ENCODE results near the gene RBM3.

The RBM3 gene

DNA sequence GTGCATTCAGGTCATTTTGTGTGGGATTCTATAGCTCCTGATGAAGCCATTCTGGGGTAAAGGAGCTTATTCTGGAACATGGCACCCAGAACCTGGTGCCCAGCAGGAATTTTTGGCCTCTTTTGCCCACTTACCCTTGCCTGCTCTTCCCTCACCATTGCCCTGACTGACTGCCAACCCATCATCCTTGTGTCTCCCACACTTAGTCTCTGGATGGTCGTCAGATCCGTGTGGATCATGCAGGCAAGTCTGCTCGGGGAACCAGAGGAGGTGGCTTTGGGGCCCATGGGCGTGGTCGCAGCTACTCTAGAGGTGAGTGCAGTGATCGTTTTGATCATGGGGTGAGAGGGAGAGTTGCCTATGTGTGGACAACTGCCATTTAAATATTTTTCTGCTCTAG is 1.8 kb downstream of the RBM3 start:
- in situ Hi-C loops (cut with HindIII; ENCODE audit: low sequenced_read_pairs): no loop called here

DNA sequence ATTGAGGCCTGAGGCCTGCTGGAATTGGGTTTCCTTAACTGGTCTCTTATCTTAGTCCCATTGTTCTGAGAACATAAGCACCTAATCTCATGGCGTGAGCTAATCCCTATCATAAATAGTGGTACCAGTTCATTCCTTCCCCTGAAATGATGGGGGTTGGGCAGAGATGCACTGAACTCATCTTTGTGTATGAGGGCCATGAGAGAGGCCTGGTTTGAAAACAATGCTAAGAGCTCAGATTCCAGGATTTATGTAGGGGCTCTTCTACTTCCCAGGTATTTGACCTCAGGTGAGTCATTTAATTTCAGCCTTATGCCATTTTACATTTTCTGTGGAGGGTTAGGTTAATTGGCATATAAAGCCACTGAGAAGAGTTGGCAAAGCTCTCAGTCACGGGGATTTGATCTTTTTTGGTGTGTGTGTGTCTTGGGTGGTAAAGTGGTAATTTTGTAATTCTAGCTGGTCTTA is 4.4 kb downstream of the RBM3 start:
- in situ Hi-C loops (cut with HindIII; ENCODE audit: low sequenced_read_pairs): no loop called here

DNA sequence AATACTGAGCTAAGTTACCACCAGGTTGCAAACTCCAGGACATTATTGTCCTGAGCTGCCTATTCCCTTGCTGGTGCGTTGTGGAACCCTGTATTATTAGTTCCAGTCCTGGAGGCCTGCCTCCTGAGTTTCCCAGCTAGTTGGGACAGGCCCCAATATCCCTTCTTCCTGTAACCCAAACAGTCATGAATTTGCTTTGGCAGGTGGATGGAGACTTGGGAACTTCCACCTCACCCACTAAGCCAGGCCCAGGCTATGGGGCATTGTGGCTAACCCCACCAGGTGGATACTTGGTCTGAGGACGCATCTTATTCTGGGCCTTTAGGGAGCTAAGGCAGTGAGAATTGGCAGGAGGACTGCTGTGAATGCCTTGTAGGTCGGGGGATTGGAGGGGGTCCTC is 5.0 kb downstream of the RBM3 start:
- in situ Hi-C loops (cut with HindIII; ENCODE audit: low sequenced_read_pairs): no loop called here

DNA sequence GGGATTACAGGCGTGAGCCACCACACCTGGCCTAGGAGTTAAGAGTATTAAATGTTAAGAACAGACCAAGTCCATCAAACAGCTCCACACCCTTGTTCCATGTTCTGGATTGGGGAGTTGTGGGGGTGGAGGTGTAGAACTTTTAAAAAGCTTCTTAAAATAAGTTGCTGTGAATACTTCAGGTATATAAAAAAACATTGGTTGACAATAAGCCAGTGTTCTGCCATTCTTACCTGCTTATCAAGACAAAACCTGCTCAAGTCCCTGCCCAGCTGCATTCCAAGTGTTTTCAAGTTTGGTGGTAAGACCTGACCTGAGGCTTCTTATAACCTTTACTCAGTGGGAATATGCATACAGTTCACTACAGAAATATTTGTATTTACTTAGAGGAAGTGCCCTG is 6.4 kb downstream of the RBM3 start:
- in situ Hi-C loops (cut with HindIII; ENCODE audit: low sequenced_read_pairs): no loop called here

DNA sequence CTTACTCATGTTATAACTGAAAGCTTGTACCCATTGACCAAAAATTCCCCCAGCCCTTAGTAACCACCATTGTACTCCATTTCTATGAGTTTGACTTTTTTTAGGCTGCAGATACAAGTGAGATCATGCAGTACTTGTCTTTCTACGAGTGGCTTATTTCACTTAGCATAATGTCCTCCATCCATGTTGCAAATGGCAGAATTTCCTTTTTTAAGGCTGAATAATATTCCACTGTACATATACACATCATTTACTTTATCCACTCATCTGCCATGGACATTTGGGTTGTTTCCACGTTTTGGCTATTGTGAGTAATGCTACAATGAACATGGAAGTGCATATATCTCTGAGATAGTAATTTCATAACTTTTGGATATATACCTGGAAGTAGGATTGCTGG is 10.4 kb downstream of the RBM3 start:
- in situ Hi-C loops (cut with HindIII; ENCODE audit: low sequenced_read_pairs): no loop called here

DNA sequence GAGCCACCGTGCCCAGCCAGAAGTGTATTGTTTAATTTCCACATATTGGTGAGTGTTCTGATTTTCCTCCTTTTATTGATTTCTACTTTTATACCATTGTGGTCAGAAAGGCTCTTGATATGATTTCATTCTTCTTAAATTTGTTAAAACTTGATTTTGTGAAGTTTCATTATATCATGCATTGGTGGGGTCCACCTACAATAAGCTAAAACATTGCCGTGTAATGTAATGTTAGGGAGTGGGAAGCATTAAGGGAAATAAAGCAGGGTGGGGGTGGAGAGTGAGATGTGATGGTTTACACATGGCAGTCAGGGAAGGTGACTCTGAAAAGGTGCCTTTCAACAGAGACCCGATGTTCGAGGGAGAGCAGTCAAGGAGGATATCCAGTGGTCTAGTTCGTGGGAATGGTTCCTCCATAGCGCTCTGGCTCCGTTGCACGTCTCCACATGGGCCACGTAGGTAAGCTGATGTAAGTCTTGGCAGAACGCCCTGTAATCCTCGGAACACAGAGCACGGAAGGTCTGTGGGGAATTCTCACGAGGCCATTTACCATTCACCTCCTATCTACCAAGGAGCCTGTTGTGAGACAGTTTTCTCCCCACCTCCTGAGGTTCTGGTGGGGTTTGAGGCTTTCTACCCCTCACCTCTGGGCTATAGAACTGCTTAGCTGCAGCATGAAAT is 15.3 kb downstream of the RBM3 start:
- in situ Hi-C loops (cut with HindIII; ENCODE audit: low sequenced_read_pairs): no loop called here

DNA sequence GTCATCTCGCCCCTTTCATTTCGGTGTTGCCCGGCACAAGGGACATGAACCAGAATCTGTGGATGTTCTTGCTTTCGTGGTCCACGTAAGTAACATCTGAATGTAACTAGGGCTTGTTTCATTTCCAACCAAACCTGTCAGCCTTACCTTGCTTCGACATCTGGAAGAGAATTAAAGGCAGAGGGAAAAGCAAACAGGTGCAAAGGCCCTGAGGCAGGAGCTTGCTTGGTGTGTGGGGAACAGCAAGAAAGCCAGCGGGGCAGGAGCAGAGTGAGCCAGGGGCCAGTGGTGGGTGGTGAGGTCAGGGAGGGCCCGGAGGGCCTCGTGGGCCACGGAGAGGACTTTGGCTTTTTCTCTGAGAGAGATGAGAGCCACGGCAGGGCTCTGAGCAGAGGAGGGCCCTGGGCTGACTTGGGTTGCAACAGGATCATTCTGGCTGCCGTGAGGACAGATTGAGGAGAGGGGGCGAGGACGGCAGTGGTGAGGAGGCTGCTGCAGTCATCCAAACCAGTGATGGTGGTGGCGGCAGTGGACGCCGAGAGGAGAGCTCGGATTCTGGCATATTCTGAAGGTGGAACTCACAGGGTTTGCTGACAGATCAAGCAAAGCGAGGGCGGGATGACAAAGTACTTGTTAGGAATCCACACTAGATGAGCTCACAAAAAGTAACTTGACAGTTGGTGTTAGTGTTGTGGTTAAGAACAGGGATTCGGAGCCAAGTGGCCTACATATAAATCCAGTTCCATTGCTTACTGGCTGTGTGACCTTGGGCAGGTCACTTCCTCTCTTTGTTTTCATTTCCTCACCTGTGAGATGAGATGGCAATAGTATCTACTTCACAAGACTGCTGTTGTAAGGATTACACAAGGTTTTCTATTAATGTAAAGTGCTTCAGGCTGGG is 16.2 kb downstream of the RBM3 start:
- in situ Hi-C loops (cut with HindIII; ENCODE audit: low sequenced_read_pairs): no loop called here

DNA sequence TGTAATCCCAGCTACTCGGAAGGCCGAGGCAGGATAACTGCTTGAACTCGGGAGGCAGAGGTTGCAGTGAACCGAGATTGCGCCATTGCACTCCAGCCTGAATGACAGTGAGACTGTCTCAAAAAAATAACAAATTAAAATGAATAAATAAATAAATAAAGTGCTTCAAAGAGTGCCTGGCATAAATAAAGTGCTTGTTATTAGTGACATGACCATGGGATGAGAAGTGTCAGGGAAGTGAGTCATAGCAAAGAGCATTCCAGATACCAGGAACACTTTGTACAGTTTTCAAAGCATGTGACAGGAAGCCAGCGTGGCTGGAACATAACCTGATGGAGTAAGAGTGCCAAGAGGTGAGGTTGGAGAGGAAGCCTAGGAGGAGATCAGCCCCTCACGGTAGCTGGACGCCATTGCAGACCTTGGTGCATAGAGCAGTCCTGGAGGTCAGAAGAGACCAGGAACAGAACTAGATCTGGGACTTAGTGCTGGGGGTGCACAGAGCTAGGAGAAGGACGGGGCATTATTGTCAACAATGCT is 17.0 kb downstream of the RBM3 start:
- in situ Hi-C loops (cut with HindIII; ENCODE audit: low sequenced_read_pairs): no loop called here

DNA sequence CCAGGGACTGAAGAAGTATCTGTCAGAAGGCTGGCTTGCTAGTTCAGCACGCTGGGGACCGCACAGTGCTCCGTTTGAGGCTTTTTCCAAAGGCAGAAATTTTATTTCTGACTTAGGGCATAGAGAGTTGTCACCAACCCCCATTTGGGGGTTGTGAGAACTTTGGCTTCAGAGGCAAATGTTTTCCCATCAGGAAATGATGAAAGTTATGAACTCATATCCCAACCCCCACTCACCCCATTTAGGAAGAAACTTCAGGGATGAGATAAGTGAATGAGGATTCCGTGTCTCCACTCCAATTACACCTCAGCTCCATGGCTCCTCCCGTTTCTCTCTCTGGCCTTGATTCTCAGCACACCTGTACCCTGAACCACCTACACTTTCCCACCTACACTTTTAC is 18.7 kb downstream of the RBM3 start:
- in situ Hi-C loops (cut with HindIII; ENCODE audit: low sequenced_read_pairs): no loop called here

DNA sequence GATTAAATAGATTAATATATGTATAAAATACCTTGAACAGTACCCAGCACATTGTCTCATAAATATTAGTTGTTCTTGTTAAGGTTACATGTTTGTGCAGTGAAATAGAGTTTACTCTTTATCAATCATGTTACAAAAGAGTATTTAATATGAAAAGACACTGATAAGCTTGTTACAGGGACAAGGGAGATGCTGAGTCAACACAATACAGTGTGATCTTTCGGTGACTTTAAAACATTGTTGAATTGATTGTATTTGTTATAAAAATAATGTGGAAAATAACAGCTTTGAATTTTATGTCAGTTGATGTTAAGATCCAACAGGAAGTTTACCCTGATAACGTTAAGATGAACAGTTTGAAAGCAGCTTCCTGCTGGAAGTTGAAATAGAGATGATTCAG is 21.6 kb downstream of the RBM3 start:
- in situ Hi-C loops (cut with HindIII; ENCODE audit: low sequenced_read_pairs): no loop called here

DNA sequence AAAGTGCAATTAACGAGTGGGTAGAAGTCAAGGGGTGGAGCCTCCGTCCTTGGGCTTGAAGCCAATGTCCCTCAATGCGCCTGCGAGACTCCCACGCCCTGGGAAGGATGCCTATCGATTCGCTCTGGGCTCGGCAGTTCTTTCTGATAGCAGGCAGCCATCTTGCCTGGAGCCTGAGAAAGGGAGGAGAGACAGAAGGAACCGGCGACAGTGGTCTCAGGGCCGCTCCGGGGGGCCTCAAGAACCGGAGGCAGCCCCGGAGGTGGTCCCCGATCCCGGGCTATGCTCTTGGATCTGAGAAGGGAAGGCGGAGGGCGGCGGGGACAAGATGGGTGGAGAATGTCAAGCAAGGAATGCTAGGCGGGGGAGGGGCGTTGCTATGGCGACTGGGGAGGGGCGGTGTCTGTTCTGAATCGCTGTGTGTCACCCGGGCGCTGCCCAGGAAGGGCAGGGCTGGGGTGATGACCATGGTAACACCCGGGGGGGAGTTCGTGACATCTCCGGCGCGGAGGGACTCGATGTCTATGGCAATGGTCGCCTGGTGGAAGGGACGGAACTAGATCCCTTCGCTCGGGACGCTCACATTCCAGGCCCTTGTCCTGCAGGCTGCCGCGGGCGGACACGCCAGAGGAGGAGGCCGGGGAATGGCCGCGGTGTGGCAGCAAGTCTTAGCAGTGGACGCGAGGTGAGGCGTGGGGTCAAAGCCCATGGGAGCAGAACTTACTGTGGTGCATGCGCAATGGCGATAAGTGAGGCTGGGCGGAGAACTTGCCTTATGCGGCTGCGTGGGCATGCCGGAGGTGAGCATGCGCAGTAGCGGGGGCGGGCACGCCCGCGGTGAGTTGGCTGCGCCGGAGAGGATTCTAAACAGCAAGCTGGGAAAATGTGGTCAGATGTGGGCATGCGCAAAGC is 23.3 kb downstream of the RBM3 start, which contains the start of gene WDR13:
WDR13 (plus strand) TSS at position 140 of the 912 bp plus-strand sequence; CDS start at position 645, 505 bp downstream.
- in situ Hi-C loops (cut with HindIII; ENCODE audit: low sequenced_read_pairs): no loop called here

DNA sequence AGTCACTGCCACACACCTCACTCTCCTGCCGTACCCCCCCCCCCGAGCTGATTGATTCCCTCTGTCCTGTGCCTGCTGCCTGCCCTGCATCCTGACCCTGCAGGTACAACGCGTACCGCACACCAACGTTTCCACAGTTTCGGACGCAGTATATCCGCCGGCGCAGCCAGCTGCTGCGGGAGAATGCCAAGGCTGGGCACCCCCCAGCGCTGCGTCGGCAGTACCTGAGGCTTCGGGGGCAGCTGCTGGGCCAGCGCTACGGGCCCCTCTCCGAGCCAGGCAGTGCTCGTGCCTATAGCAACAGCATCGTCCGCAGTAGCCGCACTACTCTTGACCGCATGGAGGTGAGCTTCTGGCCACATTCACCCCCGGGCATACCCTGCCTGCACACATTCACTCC is 24.3 kb downstream of the RBM3 start:
- in situ Hi-C loops (cut with HindIII; ENCODE audit: low sequenced_read_pairs): no loop called here

DNA sequence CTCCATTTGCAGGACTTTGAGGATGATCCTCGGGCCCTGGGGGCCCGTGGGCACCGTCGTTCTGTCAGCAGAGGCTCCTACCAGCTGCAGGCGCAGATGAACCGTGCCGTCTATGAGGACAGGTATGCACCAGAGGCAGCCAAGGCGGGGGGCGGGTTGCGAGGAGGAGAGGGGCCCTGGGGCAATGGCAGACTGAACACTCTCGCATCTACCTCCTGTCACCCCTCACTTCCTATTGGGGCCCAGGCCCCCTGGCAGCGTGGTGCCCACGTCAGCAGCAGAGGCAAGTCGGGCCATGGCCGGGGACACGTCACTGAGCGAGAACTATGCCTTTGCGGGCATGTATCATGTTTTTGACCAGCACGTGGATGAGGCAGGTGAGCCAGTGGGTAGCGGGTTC is 25.1 kb downstream of the RBM3 start:
- in situ Hi-C loops (cut with HindIII; ENCODE audit: low sequenced_read_pairs): no loop called here

DNA sequence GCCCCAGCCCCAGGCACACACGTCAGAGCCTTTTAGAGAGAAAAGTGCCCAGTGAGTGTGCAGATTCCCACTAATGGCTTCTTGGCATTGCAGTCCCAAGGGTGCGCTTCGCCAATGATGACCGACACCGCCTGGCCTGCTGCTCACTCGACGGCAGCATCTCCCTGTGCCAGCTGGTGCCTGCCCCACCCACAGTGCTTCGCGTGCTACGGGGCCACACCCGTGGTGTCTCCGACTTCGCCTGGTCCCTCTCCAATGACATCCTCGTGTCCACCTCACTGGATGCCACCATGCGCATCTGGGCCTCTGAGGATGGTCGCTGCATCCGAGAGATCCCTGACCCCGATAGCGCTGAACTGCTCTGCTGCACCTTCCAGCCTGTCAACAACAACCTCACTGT is 25.9 kb downstream of the RBM3 start:
- in situ Hi-C loops (cut with HindIII; ENCODE audit: low sequenced_read_pairs): no loop called here

DNA sequence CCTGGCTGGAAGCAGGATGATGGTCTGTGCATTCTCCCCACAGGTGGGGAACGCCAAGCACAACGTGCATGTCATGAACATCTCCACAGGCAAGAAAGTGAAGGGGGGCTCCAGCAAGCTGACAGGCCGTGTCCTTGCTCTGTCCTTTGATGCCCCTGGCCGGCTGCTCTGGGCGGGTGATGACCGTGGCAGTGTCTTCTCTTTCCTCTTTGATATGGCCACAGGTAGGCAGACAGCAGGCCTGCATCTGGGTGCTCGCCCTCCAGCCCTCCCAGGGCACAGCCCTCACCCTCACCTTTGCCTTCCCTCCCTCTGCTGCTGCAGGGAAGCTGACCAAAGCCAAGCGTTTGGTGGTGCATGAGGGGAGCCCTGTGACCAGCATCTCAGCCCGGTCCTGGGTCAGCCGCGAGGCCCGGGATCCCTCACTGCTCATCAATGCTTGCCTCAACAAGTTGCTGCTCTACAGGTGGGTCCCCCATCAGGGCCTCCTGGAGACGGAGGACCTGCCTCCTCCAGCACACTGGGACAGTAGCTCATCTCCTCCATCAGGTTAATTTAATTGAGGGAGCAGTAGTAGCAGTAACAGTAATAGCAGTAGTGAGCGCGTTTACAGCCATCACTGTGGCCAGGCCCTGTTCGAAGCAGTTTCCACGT is 27.6 kb downstream of the RBM3 start:
- in situ Hi-C loops (cut with HindIII; ENCODE audit: low sequenced_read_pairs): no loop called here

DNA sequence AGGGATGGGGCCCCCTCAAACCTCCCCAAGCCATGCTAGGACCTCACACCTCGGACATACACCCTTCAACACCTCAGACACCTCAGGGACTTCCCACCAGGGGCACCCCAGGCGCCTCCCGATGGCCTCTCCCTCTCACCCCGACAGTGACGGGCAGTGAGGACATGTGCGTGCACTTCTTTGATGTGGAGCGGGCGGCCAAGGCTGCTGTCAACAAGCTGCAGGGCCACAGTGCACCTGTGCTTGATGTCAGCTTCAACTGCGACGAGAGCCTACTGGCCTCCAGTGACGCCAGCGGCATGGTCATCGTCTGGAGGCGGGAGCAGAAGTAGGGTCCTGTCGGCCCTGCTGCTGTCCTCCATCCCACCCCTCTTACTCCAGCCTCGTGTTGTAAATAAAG is 30.4 kb downstream of the RBM3 start:
- in situ Hi-C loops (cut with HindIII; ENCODE audit: low sequenced_read_pairs): no loop called here

DNA sequence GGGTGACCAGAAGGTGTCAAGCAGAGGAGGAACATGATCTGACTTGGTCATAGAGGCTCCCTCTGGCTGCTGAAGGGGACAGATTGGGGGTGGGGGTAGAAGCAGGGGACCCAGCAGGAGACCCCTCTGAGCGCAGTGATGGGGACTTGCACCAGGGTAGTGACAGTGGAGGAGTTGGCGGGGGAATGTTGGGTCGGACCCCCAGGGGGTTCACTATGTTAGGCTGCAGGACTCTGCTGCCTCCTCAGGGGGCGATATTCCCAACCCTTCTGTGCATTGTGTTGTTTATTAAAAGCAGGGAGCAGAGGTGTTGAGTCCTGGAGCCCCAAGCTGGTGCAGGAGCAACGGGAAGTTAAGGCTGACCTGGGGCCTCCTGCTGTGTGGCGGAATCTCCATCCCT is 31.8 kb downstream of the RBM3 start:
- in situ Hi-C loops (cut with HindIII; ENCODE audit: low sequenced_read_pairs): no loop called here

DNA sequence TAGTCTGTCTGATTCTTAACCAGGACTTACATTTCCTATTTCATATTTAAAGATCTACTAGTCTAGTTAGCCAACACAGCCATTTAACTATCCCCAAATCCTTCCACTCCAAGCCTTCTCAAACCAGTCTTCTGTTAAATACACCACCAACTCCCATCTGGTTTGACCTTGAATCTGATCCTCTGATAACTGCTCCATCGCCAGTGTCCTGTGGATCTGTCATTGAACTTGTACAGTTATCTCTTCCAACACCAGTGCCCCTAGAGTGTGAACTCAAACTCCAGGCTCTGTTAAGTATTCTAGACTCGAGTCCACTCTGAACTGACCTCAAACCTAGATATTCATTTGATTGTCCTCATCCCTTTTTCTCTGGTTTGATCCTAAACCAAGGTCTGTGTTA is 37.4 kb downstream of the RBM3 start:
- in situ Hi-C loops (cut with HindIII; ENCODE audit: low sequenced_read_pairs): no loop called here

DNA sequence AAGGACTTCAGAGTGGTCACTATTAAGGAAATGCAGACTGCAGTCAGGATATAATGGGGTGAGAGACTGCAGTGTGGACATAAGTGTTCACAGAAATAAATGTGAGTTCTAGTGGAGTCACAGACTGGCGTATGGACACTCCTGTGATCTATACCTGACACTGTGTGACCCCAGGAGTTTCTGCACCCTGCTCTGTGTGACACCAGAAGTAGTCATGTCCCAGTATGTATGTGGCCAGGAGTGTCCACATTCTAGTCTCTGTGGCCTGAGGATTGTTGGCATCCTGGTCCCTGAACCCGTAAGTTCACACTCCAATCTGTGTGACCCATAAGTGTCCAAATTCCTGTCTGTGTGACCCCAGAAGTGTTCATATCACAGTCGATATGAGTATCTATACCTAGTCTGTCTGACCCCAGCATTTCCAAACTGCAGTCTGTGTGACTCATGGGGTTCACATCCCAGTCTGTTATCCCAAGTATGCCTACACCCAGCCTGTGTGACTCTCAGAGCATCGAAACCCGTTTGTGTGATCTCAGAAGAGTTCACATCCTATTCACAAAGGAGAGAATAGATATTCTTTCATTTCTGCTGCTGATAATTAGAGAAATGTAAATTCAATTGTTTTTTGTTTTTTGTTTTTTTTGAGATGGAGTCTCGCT is 39.3 kb downstream of the RBM3 start:
- in situ Hi-C loops (cut with HindIII; ENCODE audit: low sequenced_read_pairs): no loop called here

DNA sequence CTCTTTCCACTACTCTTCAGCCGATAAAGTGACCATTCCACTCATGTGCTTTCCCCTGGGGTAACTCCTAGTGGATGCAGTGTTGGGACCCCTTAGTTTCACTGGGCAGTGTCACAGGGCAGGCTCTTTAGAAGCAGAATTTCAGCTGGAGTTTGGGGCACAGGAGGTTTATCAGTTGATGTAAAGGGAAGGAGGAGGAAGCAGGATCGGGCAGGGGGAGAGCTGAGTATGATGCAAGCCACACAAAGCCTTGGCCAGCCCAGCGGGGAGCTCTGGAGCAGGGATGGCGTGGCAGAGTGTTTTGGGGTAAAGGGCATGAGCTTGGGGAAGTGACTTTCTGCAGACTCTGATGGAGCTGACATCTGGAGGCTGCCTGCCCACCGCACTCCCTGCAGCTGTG is 42.3 kb downstream of the RBM3 start:
- in situ Hi-C loops (cut with HindIII; ENCODE audit: low sequenced_read_pairs): no loop called here
